NCI-H146 treated with DMSO at 0.1 percent for 48 hours (cell line): ENCODE measurements around the gene PARD3.
"Not testable (repeated sequence)": the region's sequence is repeated elsewhere in the genome, so short reads cannot be mapped to it uniquely, and the experiment has no call there.

ENCODE experiments used
- DNase-seq: peaks from one replicate; lab custom pipeline; 2025; ENCODE audit not compliant: unreplicated experiment; lab: John Stamatoyannopoulos, UW

PARD3 gene

GRCh38 chr10:34094961-34095360 is 720.1 kb downstream of the PARD3 start:
- no peak for DNase-seq

DNA sequence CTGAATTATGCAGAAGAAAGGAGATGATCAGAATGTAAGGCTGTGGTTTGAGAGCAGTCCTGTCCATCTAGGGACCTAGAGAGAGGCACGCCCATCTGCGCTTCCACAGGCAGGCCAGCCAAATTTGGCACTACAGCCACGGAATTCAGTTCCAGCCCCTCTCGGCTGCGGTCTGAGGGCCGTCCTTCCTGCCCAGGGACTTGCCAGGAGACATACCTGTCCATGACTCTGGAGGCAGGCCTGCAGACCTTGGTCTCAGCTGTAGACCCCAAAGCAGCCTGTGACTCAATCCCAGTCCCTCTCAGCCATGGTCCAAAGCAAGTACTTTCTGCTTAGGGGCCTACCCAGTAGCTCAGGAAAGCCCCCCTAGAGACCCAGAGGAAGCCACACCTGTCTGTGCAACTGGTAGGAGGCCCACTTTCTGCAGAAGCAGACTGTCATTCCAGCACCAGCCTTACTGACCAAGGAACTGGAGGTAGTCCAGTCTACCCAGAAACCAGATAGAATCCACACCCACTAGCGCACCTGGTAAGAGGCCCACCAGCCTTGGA is 720.9 kb downstream of the PARD3 start:
- DNase-seq, result no peak

DNA sequence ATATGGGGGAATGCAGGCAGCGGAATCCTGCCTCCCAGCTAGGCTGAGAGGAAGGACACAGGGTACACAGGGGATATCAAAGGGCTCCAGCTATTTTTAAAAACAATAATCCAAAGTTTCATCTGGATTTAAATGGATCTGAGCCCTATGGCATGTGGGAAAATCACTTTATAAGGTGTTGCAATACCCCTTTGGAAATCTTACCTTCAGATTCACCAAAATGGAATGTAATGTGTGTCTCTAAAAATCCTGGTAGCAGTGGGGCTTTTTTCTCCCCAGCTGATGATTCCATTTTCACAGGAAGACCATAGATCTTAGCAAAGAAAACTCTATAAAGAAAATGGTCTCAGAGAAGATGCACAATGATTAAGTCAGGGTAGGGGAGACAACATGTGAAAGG is 722.2 kb downstream of the PARD3 start:
- no peak for DNase-seq

- no peak for DNase-seq
These were observed 723.4 kb downstream of the PARD3 start for GRCh38 chr10:34091635-34092195.

- no peak for DNase-seq
These were observed 725.8 kb downstream of the PARD3 start for GRCh38 chr10:34089253-34089652.

DNA sequence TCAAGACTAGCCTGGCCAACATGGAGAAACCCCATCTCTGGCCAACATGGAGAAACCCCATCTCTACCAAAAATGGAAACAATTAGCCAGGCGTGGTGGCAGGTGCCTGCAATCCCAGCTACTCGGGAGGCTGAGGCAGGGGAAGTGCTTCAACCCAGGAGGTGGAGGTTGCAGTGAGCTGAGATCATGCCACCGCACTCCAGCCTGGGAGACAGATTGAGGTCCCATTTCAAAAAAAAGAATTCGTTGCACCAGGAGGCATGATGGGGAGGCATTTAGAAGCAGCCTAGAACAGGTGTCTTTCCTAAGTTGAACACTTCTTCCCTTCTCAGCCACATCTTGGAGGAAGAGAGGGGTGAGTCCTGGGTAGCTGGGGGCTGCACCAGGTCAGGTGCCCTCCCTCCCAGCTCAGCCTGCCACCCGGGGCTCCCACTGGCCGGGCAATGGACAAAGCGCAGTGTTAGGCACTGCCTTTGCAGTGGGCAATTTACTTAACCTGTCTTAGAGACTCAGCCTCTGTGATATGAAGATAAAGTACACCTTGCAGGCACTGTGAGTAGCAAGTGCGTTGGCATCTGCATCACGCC is 726.8 kb downstream of the PARD3 start:
- DNase-seq, result no peak

GRCh38 chr10:34087095-34087418 is 728.0 kb downstream of the PARD3 start:
- DNase-seq, result no peak

DNA sequence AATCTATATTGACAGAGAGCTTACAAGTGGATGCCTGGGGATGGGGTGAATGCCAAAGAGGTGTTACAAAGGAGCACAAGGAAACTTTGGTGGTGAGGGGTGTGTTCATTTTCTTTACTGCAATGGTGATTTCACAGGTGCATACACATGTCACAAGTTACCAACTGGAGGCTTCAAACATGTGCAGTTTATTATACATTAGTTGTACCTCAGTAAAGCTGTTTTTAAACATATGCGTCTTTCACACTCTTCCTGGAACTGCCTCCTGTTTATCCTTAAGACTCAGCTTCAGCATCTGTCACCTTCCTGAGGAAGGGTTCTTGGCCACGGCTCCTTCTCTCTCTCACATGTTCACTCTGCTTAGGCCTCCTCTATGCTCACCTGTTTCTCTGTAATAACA is 731.5 kb downstream of the PARD3 start:
- DNase-seq, result no peak

DNA sequence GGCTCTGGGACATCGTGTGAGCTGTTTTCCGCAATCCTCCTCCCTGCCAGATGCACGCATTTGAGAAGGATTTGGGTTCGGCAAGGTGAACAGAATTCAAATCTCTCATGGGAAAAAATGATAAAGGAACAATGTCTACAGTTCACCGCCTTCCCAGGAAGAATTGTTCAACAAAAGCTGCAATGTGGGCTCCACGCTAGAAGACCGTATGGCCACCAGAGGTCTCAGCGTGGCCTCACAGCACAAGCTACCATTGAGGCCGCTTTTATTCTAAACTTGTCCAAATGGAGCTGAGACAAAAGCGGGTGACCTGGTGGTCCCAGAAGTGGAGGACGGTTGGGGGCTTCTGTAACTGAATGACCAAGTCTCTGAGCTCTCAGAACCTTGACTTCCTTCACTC is 733.1 kb downstream of the PARD3 start:
- no peak for DNase-seq

DNA sequence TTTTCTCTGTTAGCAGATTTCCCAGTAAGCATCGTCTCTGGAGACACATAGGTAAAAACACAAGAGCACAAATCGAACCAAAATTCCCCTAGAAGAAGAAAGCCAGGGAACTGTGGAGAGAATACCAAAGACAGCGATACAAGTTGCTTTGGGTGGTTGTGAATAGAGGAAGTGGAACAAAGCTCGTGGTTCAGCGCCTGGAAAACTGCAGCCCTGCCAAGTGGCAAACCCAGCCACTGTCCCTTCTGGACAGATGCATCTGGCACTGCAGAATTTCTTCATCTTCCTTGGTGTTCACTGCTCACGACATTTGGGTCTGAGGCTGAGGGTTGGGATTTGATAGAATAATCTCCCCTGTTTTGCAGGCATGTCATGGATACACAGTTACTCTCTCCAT is 733.8 kb downstream of the PARD3 start:
- no peak for DNase-seq

- no peak for DNase-seq
These were observed 734.4 kb downstream of the PARD3 start for GRCh38 chr10:34080485-34081346.

- DNase-seq, result no peak
These were observed 735.2 kb downstream of the PARD3 start for GRCh38 chr10:34079702-34080484.

GRCh38 chr10:34078745-34079470 is 736.2 kb downstream of the PARD3 start:
- no peak for DNase-seq

DNA sequence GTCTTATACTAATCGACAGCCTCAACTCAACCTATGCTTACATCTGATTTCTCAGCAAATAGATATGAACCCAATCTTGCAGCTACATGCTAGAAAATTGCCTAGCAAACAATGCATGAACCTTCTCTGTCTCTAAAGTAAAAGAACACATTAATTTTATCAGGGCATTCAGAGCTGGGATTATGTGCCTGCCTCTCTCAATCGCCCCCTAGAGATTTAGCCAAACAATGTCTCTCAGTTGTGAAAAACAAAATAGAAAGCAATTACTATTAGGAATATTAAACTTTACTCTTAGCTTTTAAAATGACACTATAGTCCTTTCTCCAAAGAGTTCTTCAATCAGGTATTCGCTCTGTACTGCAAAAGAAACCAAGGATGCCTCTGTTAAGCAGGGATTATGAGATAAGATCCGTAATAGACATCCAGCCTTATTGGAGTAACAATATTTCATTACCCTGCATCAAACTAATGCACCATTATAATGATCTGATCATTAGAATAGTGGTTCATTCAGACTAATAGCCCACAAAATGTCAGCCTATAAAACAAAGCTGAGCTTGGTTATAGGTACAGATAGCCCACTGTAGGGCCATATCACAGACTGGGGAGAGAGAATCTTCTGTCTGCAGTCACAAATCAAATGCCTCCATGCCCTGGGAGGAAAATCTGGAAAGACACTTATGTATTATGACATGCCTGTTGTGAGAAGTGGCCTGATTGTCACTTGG is 736.9 kb downstream of the PARD3 start:
- DNase-seq, result peak; percentile 38

GRCh38 chr10:34076443-34076842 is 738.7 kb downstream of the PARD3 start:
- DNase-seq, result no peak

GRCh38 chr10:34075254-34075926 is 739.7 kb downstream of the PARD3 start:
- DNase-seq, result no peak

- no peak for DNase-seq
These were observed 741.0 kb downstream of the PARD3 start for GRCh38 chr10:34074051-34074450.

DNA sequence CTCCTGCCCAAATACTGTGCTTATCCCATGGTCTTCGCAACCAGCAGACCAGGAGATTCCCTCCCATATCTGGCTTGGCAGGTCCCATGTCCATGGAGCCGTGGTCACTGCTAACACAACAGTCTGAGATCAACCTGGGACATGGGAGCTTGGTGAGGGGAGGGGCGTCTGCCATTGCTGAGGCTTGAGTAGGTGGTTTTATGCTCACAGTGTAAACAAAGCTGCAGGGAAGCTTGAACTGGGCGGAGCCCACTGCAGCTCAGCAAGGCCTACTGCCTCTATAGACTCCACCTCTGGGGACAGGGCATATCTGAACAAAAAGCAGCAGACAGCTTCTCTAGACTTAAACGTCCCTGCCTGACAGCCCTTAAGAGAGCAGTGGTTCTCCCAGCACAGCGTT is 747.4 kb downstream of the PARD3 start:
- DNase-seq, result not testable (repeated sequence)

DNA sequence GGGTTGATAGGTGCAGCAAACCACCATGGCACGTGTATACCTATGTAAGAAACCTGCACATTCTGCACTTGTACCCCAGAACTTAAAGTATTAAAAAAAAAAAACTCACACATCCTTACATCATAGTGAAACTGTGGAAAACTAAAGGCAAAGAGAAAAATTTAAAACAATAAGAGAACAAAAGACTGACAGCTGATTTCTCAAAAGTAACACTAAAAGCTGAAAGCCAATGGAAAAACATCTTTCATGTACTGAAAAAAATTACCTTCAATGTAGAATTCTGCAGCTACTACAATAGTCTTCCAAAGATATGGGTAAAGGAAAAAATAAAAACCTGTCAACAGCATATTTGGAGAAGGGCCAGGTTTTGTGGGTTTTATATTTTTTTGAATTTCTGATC is 751.5 kb downstream of the PARD3 start:
- no peak for DNase-seq

- no peak for DNase-seq
These were observed 753.3 kb downstream of the PARD3 start for GRCh38 chr10:34061841-34062240.
